Mucosa of descending colon (tissue), 3 donors: ENCODE measurements around the gene SORCS2. TPM values are rescaled to one million over a fixed set of nuclear protein-coding genes. Genes with fewer than 3 reads are reported as not detected.

ENCODE experiments used
- ATAC-seq: fragments of 200-7000 bp; cut with Tn5 transposase; one replicate; pipeline ENCODE4 v1.9.1; 2020; ENCODE audit warnings: mild to moderate bottlenecking, moderate library complexity
- DNase-seq, 3 donors: peaks; one replicate each; pipeline ENCODE4 v3.0.0-alpha.2; 2020
- H3K36me3 ChIP-seq: fragments of 200-600 bp; one replicate; pipeline ENCODE4 v1.8.0; 2021; ENCODE audit warnings: low read depth, mild to moderate bottlenecking
- H3K4me1 ChIP-seq: fragments of 200-600 bp; one replicate; pipeline ENCODE4 v1.8.0; 2021; ENCODE audit warnings: low read depth, mild to moderate bottlenecking
- H3K4me3 ChIP-seq: fragments of 200-600 bp; one replicate; pipeline ENCODE4 v1.8.0; 2021; ENCODE audit warnings: mild to moderate bottlenecking
- H3K9me3 ChIP-seq: fragments of 200-600 bp; one replicate; pipeline ENCODE4 v1.8.0; 2021; ENCODE audit warnings: mild to moderate bottlenecking
- CTCF ChIP-seq: fragments of 200-600 bp; IDR thresholded peaks from one replicate; pipeline ENCODE4 v1.8.0; 2022; ENCODE audit warnings: antibody characterized with exemption, mild to moderate bottlenecking
- intact Hi-C, 2 donors: fragments of 100-400 bp; cut with DNase I in 1 of 2; cut with micrococcal nuclease in 1 of 2; formaldehyde crosslinking; loops; one replicate each; pipeline versions ENCODE4 v1.11.0 to v1.11.1; 2022; cut with DNase I, micrococcal nuclease
- total RNA-seq, 3 donors: library from RNA; stranded (reverse); fragmentation: NEBNext Ultra II Directional in 2 of 3; extraction: Animal tissue kit (Norgen Biotek cat#: 25700) in 2 of 3; gene quantifications; one replicate each; pipeline versions ENCODE4 v1.2.1 to v1.2.4, GENCODE V29; 2021 to 2023
- donor health status: DM: no; HTN: no; CAD: no; lungs with moderate emphysema.
- donor health status: DM: no; HTN: no; CAD: no.
- donor health status: DM: no; HTN: yes; CAD: no.

SORCS2 gene
- total RNA-seq, 3 donors from 2014 or later, result 0.20 to 3.1 (median 1.5) TPM

GRCh38 chr4:7701866-7702649 lies 509.7 kb downstream of the SORCS2 start:
- Histone ChIP-seq H3K36me3 (no peaks in the 10 kb centered on the region), H3K4me1 (no peaks in the 10 kb centered on the region), H3K4me3 (no peak overlapping the region), H3K9me3 (no peaks in the 10 kb centered on the region)
- DNase-seq (no peak), ATAC-seq (no peak)
- TF ChIP-seq CTCF, result no peak
- intact Hi-C loops, result no loop called here

GRCh38 chr4:7703688-7704087 lies 511.4 kb downstream of the SORCS2 start:
- Histone ChIP-seq H3K4me1 (no peaks in the 10 kb centered on the region), H3K4me3 (no peak overlapping the region), H3K36me3 (no peaks in the 10 kb centered on the region), H3K9me3 (no peaks in the 10 kb centered on the region)
- no peak for TF ChIP-seq CTCF
- no peak for DNase-seq
- intact Hi-C loops, result no loop called here
- peak; percentile 41 for ATAC-seq

GRCh38 chr4:7704091-7704490 lies 511.8 kb downstream of the SORCS2 start:
- Histone ChIP-seq H3K4me1 (no peaks in the 10 kb centered on the region), H3K36me3 (no peaks in the 10 kb centered on the region), H3K4me3 (no peak overlapping the region), H3K9me3 (no peaks in the 10 kb centered on the region)
- TF ChIP-seq CTCF, result no peak
- DNase-seq (no peak), ATAC-seq (no peak)
- intact Hi-C loops, result no loop called here

- H3K36me3 ChIP-seq, result no peaks in the 10 kb centered on the region
- intact Hi-C loops, result no loop called here
- H3K9me3 ChIP-seq, result no peaks in the 10 kb centered on the region
- H3K4me1 ChIP-seq, result no peaks in the 10 kb centered on the region
- TF ChIP-seq CTCF, result no peak
- DNase-seq (no peak), ATAC-seq (no peak)
- H3K4me3 ChIP-seq, result no peak overlapping the region
Measured at GRCh38 chr4:7704625-7705024, 512.3 kb downstream of the SORCS2 start.

- DNase-seq (no peak), ATAC-seq (no peak)
- intact Hi-C loops, result no loop called here
- Histone ChIP-seq H3K36me3 (no peaks in the 10 kb centered on the region), H3K4me3 (no peak overlapping the region), H3K9me3 (no peaks in the 10 kb centered on the region), H3K4me1 (no peaks in the 10 kb centered on the region)
- no peak for TF ChIP-seq CTCF
Measured at GRCh38 chr4:7705062-7705461, 512.7 kb downstream of the SORCS2 start.

GRCh38 chr4:7705593-7705992 lies 513.3 kb downstream of the SORCS2 start:
- TF ChIP-seq CTCF, result no peak
- no peaks in the 10 kb centered on the region for H3K9me3 ChIP-seq
- no peaks in the 10 kb centered on the region for H3K36me3 ChIP-seq
- H3K4me3 ChIP-seq, result no peak overlapping the region
- no peak for DNase-seq
- intact Hi-C loops, result no loop called here
- no peak for ATAC-seq
- no peaks in the 10 kb centered on the region for H3K4me1 ChIP-seq
